Midbrain (tissue), 1 donor: ENCODE data around the gene TEKTIP1.

Source experiments
- DNase-seq: peaks from one replicate; lab custom pipeline; 2025; lab: John Stamatoyannopoulos, UW

The TEKTIP1 gene

DNA sequence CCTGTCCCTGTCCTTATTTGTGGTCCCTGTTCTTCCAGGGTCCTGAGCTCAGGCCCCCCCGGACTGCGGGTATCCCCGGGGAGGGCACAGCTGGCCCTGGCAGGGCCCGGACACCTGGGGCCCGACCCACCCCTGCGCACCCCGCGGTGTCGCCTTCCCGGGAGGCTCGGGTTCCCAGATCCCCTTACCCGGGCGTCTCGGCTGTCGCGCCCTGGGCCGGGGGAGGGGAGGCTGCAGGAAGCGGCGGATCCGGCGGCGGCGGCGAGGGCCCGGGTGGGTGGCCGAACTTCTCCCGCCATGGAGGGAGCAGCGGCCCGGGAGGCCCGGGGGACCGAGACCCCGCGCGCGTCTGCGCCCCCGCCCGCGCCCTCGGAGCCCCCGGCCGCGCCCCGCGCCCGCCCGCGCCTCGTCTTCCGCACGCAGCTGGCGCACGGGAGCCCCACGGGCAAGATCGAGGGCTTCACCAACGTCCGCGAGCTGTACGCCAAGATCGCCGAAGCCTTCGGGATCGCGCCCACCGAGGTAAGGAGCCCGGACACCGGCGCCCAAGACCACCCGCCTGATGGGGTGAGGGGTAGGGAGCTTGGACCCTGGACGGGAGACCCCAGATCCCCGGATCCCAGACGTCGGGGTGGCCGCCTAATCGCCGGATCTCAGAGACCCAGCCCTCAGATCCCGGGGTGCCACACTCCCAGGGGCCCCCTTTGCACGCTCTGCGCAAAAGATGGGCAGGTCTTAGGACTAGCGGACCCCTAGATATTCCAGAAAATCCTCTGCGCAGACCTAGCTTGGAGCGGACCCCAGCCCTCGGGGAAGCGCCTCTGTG lies 46.5 kb downstream of the TEKTIP1 start, which contains the start of gene GIPC3:
Gene GIPC3, plus strand, starts transcription at position 178 of the 826 bp plus-strand sequence. Its CDS starts 120 bp downstream, at position 298.
- no peak for DNase-seq

DNA sequence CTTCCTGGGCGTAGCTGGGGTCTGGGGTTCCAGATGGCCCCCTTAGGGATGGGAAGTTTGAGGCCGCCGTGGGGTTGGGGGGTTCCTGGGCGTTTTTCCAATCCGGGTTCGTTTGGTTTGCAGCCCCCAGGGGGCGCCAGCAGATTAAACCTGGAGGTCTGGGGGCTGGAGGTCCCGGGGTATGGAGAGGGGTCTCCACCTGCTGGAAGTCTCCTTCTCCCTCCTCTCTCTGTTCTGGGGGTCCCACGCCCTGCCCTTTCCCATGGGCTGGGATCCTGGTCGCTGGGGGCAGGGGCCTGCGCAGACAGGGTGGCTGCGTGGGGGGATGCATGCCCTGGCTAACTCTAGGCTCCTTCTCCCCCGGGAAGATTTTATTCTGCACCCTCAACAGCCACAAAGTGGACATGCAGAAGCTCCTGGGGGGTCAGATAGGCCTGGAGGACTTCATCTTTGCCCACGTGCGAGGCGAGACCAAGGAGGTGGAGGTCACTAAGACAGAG lies 47.2 kb downstream of the TEKTIP1 start:
- no peak for DNase-seq

DNA sequence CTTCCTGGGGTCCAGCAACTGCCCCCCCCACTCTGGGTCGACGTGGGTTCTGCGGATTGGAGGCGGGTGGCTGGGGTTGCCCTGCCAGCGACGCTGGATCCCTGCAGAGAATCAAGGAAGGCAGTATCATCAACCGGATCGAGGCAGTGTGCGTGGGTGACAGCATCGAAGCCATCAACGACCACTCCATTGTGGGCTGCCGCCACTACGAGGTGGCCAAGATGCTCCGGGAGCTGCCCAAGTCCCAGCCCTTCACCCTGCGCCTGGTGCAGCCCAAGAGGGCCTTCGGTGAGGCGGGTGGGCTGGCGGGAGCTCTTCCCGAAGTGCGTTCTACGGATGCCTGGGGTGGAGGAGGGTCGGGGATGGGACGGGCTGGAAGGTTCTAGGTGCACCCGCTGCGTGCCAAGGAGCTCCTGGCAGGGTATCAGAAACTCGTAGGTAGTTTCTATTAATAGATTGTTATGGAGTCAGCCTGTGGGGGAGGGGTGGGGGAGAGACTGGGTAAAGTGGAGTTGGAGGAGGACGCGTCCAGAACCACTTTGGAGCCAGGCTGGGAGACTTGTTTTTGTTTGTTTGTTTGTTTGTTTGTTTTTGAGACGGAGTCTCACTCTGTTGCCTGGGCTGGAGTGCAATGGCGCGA lies 47.9 kb downstream of the TEKTIP1 start:
- DNase-seq = no peak

DNA sequence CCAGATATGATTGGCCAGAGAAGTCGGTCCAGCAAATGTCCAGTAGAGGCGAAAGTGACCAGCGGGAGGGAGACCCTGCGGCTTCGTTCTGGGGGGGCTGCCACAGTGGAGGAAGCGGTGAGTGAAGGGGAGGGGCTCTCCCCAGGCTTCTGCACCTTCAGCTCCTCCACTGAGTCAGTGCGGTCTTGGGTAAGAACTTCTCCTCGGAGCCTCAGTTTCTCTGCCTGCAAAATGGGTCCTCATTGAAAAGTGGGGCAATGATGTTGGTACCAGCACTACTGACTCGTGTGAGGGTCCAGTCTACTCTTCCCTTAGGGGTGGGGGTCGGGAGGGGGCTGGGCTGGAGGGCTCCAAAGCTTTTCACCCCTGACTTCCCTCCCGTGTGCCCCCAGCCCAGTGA lies 50.5 kb downstream of the TEKTIP1 start:
- no peak for DNase-seq

DNA sequence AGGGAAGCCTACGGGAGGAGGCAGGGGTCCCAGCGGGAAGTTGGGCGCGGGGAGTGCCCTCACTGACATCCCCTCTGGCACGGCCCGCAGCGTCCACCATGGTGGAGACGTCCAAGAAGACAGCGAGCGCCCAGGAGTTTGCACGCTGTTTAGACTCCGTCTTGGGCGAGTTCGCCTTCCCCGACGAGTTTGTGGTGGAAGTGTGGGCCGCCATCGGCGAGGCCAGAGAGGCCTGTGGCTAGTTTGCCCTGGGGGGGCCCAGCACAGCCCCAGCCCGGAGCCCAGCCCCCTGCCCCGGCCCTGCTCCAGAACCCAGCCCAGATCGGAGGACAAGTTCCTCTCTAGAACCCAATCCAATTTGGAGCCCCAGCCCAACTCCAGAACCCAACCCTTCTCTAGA lies 51.0 kb downstream of the TEKTIP1 start:
- no peak for DNase-seq

- DNase-seq = no peak
Measured at GRCh38 chr19:3590991-3591659, 52.2 kb downstream of the TEKTIP1 start.

- DNase-seq = no peak
Measured at GRCh38 chr19:3591876-3592613, 53.1 kb downstream of the TEKTIP1 start.

- DNase-seq = no peak
Measured at GRCh38 chr19:3593156-3593555, 54.2 kb downstream of the TEKTIP1 start.
